H1 (cell line): Measurements from ENCODE around the gene ZNF768. TPM values are rescaled to one million over a fixed set of nuclear protein-coding genes. Genes with fewer than 3 reads are reported as not detected.
"Not testable (repeated sequence)": the region's sequence is repeated elsewhere in the genome, so short reads cannot be mapped to it uniquely, and the experiment has no call there.

Experiments used
- CTCF ChIA-PET: fragments of 300-600 bp; sonication (Branson Sonifier 250); formaldehyde crosslinking; loops from one replicate; lab custom pipeline; 2021; ENCODE audit not compliant: partially characterized antibody; lab: Charles Lee
- POLR2A ChIA-PET: fragments of 300-600 bp; sonication (Branson Sonifier 250); formaldehyde crosslinking; loops from one replicate; lab custom pipeline; 2021; ENCODE audit warnings: inconsistent platforms; ENCODE audit not compliant: partially characterized antibody; lab: Charles Lee
- DNase-seq, 2 experiments: peaks; one replicate each; pipeline versions ENCODE4 v3.0.0 to v3.0.0-alpha.2; 2010 to 2022; ENCODE audit warnings: low spot score in 2 of 2, low read depth in 1 of 2, mixed read lengths in 1 of 2
- FAIRE-seq: peaks from 2 replicates; lab custom pipeline; 2011; peaks lifted over from hg19 to GRCh38; lab: Jason Lieb, UNC
- H2AFZ ChIP-seq: 2 replicates; pipeline ENCODE4 v1.8.1; 2012; ENCODE audit warnings: low read length, inconsistent platforms
- H2AK5ac ChIP-seq: 2 replicates; pipeline ENCODE4 v1.6.1; 2013; ENCODE audit warnings: low read depth, low read length
- H2BK120ac ChIP-seq: replicated peaks from 2 replicates; pipeline ENCODE3; 2013; ENCODE audit warnings: low read depth, low read length, inconsistent platforms
- H2BK12ac ChIP-seq: 2 replicates; pipeline ENCODE4 v1.6.1; 2013; ENCODE audit warnings: low read depth, low read length
- H2BK15ac ChIP-seq: 2 replicates; pipeline ENCODE4 v1.6.1; 2013; ENCODE audit warnings: low read length
- H2BK20ac ChIP-seq: 2 replicates; pipeline ENCODE4 v1.6.1; 2013; ENCODE audit warnings: low read length
- H2BK5ac ChIP-seq: 2 replicates; pipeline ENCODE4 v1.6.1; 2013; ENCODE audit warnings: low read depth, low read length
- H3K14ac ChIP-seq: 2 replicates; pipeline ENCODE4 v1.6.1; 2013; ENCODE audit warnings: inconsistent platforms; ENCODE audit not compliant: insufficient read length
- H3K18ac ChIP-seq: 2 replicates; pipeline ENCODE4 v1.6.1; 2013; ENCODE audit warnings: low read length; ENCODE audit errors: extremely low read depth
- H3K23ac ChIP-seq: 2 replicates; pipeline ENCODE4 v1.6.1; 2013; ENCODE audit warnings: inconsistent platforms; ENCODE audit not compliant: insufficient read length
- H3K23me2 ChIP-seq: 2 replicates; pipeline ENCODE4 v1.6.1; 2013; ENCODE audit warnings: low read depth, low read length
- H3K27ac ChIP-seq: 2 replicates; pipeline ENCODE4 v1.6.1; 2011; ENCODE audit warnings: low read depth, low read length, inconsistent platforms
- H3K27me3 ChIP-seq, 4 experiments: replicated peaks in 1 of 4; 1 replicate in 1 of 4; 2 replicates in 3 of 4; pipeline versions ENCODE4 v1.6.1 to v1.8.1; 2011 to 2013; ENCODE audit warnings: low read length in 3 of 4, mild to moderate bottlenecking in 3 of 4, inconsistent platforms in 2 of 4, mixed read lengths in 2 of 4, moderate library complexity in 1 of 4; ENCODE audit not compliant: control insufficient read depth in 3 of 4, insufficient read depth in 3 of 4; ENCODE audit errors: extremely low read depth in 1 of 4
- H3K36me3 ChIP-seq, 4 experiments: 2 replicates each; pipeline versions ENCODE4 v1.6.1 to v1.8.1; 2011 to 2013; ENCODE audit warnings: mild to moderate bottlenecking in 4 of 4, low read length in 3 of 4, moderate library complexity in 2 of 4, control low read depth in 1 of 4, inconsistent platforms in 1 of 4; ENCODE audit not compliant: insufficient read depth in 4 of 4, control insufficient read depth in 2 of 4
- H3K4ac ChIP-seq: replicated peaks from 2 replicates; pipeline ENCODE3; 2013; ENCODE audit warnings: low read length, low read depth, mixed read lengths, inconsistent platforms; ENCODE audit not compliant: insufficient read length
- H3K4me1 ChIP-seq, 4 experiments: replicated peaks in 1 of 4; 1 replicate in 1 of 4; 2 replicates in 3 of 4; pipeline versions ENCODE4 v1.6.1 to v1.8.1; 2011 to 2013; ENCODE audit warnings: low read length in 3 of 4, inconsistent platforms in 2 of 4, mixed read lengths in 1 of 4; ENCODE audit not compliant: insufficient read depth in 4 of 4, control insufficient read depth in 3 of 4
- H3K4me2 ChIP-seq, 2 experiments: 2 replicates each; pipeline versions ENCODE4 v1.6.1 to v1.8.1; 2011 to 2013; ENCODE audit warnings: low read depth in 2 of 2, low read length in 2 of 2, control low read depth in 1 of 2, inconsistent platforms in 1 of 2, mild to moderate bottlenecking in 1 of 2; ENCODE audit not compliant: insufficient read depth in 1 of 2
- H3K4me3 ChIP-seq, 4 experiments: fragments of 200-600, 300-600 bp in 1 of 4; sonication (generic), shearing (Covaris generic), sonication (Bioruptor Twin) in 1 of 4; 2 replicates each; pipeline versions ENCODE4 v1.5.1 to v1.8.1; 2011 to 2016; ENCODE audit warnings: low read length in 4 of 4, low read depth in 3 of 4, control low read depth in 2 of 4, inconsistent platforms in 2 of 4, mild to moderate bottlenecking in 2 of 4, mixed read lengths in 1 of 4, moderate library complexity in 1 of 4; ENCODE audit not compliant: insufficient read depth in 2 of 4; ENCODE audit errors: extremely low read depth in 1 of 4
- H3K56ac ChIP-seq: replicated peaks from 2 replicates; pipeline ENCODE3; 2013; ENCODE audit warnings: low read depth, mild to moderate bottlenecking, mixed read lengths, low read length, inconsistent platforms; ENCODE audit not compliant: insufficient read length
- H3K79me1 ChIP-seq: 2 replicates; pipeline ENCODE4 v1.6.1; 2013; ENCODE audit warnings: low read depth, low read length, control low read depth
- H3K79me2 ChIP-seq, 2 experiments: 2 replicates each; pipeline versions ENCODE4 v1.6.1 to v1.8.1; 2012 to 2013; ENCODE audit warnings: low read length in 2 of 2, mild to moderate bottlenecking in 2 of 2, inconsistent platforms in 1 of 2; ENCODE audit not compliant: insufficient read depth in 2 of 2, control insufficient read depth in 1 of 2
- H3K9ac ChIP-seq, 4 experiments: replicated peaks in 1 of 4; 1 replicate in 1 of 4; 2 replicates in 3 of 4; pipeline versions ENCODE4 v1.6.1 to v1.8.1; 2011 to 2013; ENCODE audit warnings: low read depth in 3 of 4, low read length in 3 of 4, control low read depth in 2 of 4, mild to moderate bottlenecking in 2 of 4, moderate library complexity in 2 of 4, inconsistent platforms in 1 of 4; ENCODE audit errors: extremely low read depth in 1 of 4
- H3K9me3 ChIP-seq, 2 experiments: 2 replicates each; pipeline versions ENCODE4 v1.6.1 to v1.8.1; 2012 to 2013; ENCODE audit warnings: mild to moderate bottlenecking in 2 of 2, moderate library complexity in 2 of 2, control low read depth in 1 of 2, inconsistent platforms in 1 of 2, low read depth in 1 of 2, low read length in 1 of 2, mixed read lengths in 1 of 2; ENCODE audit not compliant: insufficient read depth in 2 of 2
- H4K20me1 ChIP-seq, 2 experiments: replicated peaks in 1 of 2; 2 replicates each; pipeline versions ENCODE3 to v1.8.1; 2011 to 2013; ENCODE audit warnings: inconsistent platforms in 2 of 2, low read length in 2 of 2, mild to moderate bottlenecking in 1 of 2; ENCODE audit not compliant: insufficient read depth in 2 of 2, control insufficient read depth in 1 of 2
- H4K5ac ChIP-seq: 2 replicates; pipeline ENCODE4 v1.6.1; 2013; ENCODE audit warnings: low read length, low read depth, mixed read lengths, inconsistent platforms; ENCODE audit not compliant: insufficient read length
- H4K8ac ChIP-seq: 2 replicates; pipeline ENCODE4 v1.8.0; 2013; ENCODE audit warnings: mild to moderate bottlenecking, moderate library complexity, low read length, inconsistent platforms; ENCODE audit not compliant: insufficient read depth; ENCODE audit errors: extremely low read depth
- H4K91ac ChIP-seq: replicated peaks from 2 replicates; pipeline ENCODE3; 2013; ENCODE audit warnings: low read length, mixed read lengths, inconsistent platforms; ENCODE audit not compliant: insufficient read length
- WGBS, 2 experiments: shearing (Covaris generic) in 1 of 2; methylation state at CpG; one replicate each; pipeline versions ENCODE4 v1.1.6 to v1.1.7; 2013 to 2015; ENCODE audit warnings: low lambda C conversion rate in 2 of 2, mixed read lengths in 2 of 2, inconsistent platforms in 1 of 2, low coverage in 1 of 2, missing lambda C conversion rate in 1 of 2; ENCODE audit not compliant: insufficient replicate concordance in 2 of 2, insufficient coverage in 1 of 2, insufficient read length in 1 of 2; ENCODE audit errors: extremely low coverage in 1 of 2, missing lambda C conversion rate in 1 of 2; 5-methylcytosine and 5-hydroxymethylcytosine counted together
- polyA plus RNA-seq, 7 experiments: library from polyadenylated mRNA; depleted of rRNA in 3 of 7; stranded (reverse) in 5 of 7; unstranded in 2 of 7; fragments of >200 nt in 5 of 7; fragments of 200-250 nt in 2 of 7; gene quantifications; 1 replicate in 5 of 7; 2 replicates in 1 of 7; 4 replicates in 1 of 7; pipeline versions ENCODE4 v1.2.1 to v1.2.3, GENCODE V29; 2011 to 2013; ENCODE audit warnings: missing spikeins in 2 of 7, mixed read lengths in 2 of 7
- total RNA-seq: library from RNA; stranded (reverse); fragmentation: NEBNext Ultra II Directional; extraction: Animal tissue kit (Norgen Biotek cat#: 25700); gene quantifications from 2 replicates; pipeline ENCODE4 v1.2.1, GENCODE V29; 2021

The ZNF768 gene
- total and polyA plus RNA-seq, 2 of the 8 experiments (the other 6 are each of a cell fraction or from before 2014, with no cell fraction given): 36.1 to 47.7 TPM

- H3K9me3 ChIP-seq, H3K23ac ChIP-seq, DNase-seq, H2BK120ac ChIP-seq, H3K23me2 ChIP-seq, H3K79me1 ChIP-seq, H3K27me3 ChIP-seq, H2AFZ ChIP-seq, H4K8ac ChIP-seq, H2BK12ac ChIP-seq, H3K4me3 ChIP-seq, H3K18ac ChIP-seq, H2BK20ac ChIP-seq, H4K20me1 ChIP-seq, H3K9ac ChIP-seq, H3K79me2 ChIP-seq, H3K56ac ChIP-seq, H3K4ac ChIP-seq, H3K27ac ChIP-seq, H4K91ac ChIP-seq, FAIRE-seq, H2BK5ac ChIP-seq, H3K4me2 ChIP-seq, H3K4me1 ChIP-seq, H2BK15ac ChIP-seq, H3K14ac ChIP-seq, H2AK5ac ChIP-seq, H4K5ac ChIP-seq: not testable (repeated sequence)
- 82% methylated on average over 12 of the region's 12 CpGs; no CpG with 5 or more reads in 1 of the 2 experiments for WGBS, 2 experiments
- CTCF ChIA-PET: interaction anchor here (0.9 to 1.7 kb wide), 5 partner anchors 13 to 92 kb away, joined by 3 to 7 read pairs (median 4); no protein-coding TSS in a partner anchor
- POLR2A ChIA-PET: interaction anchor here (0.6 to 5.7 kb wide), 3 partner anchors 9 to 14 kb away, joined by 3 to 48 read pairs (median 3); partner anchors contain the start of gene ZNF747
- H3K36me3 ChIP-seq: peaks cover 0 to 11% (median 0%) of the 10 kb centered on the region in 4 experiments; a peak in 1 of 8 replicates
Observed at GRCh38 chr16:30522702-30523463, 3.5 kb downstream of the ZNF768 start.
